Gastrocnemius medialis (tissue), 4 donors: ENCODE results near the gene DPF1. TPM values are rescaled to one million over a fixed set of nuclear protein-coding genes. Genes with fewer than 3 reads are reported as not detected.
"Not testable (repeated sequence)": the region's sequence is repeated elsewhere in the genome, so short reads cannot be mapped to it uniquely, and the experiment has no call there.

ENCODE experiments used
- ATAC-seq, 2 donors: fragments of 150-250 bp; one replicate each; pipeline ENCODE4 v1.9.1; 2016
- DNase-seq, 2 donors: peaks; one replicate each; pipeline ENCODE4 v3.0.0-alpha.2; 2019
- H3K27ac ChIP-seq, 4 donors: fragments of 200-600 bp; sonication (generic); 1 replicate in 1 of 4; 2 replicates in 3 of 4; pipeline ENCODE4 v1.5.1; 2016 to 2018; ENCODE audit warnings: mild to moderate bottlenecking in 2 of 4, moderate library complexity in 1 of 4
- H3K27me3 ChIP-seq, 3 donors: fragments of 200-600 bp; sonication (generic) in 2 of 3; 1 replicate in 1 of 3; 2 replicates in 2 of 3; pipeline versions ENCODE4 v1.5.1 to v1.6.0; 2016 to 2019; ENCODE audit warnings: mild to moderate bottlenecking in 1 of 3, moderate library complexity in 1 of 3
- H3K36me3 ChIP-seq, 2 donors: fragments of 200-600 bp; sonication (generic) in 1 of 2; one replicate each; pipeline ENCODE4 v1.5.1; 2017 to 2018
- H3K4me1 ChIP-seq, 2 donors: fragments of 200-600 bp; sonication (generic) in 1 of 2; one replicate each; pipeline ENCODE4 v1.5.1; 2016 to 2017; ENCODE audit warnings: mild to moderate bottlenecking in 2 of 2
- H3K4me3 ChIP-seq, 4 donors: fragments of 200-600 bp; sonication (generic) in 3 of 4; 1 replicate in 1 of 4; 2 replicates in 3 of 4; pipeline ENCODE4 v1.5.1; 2016 to 2019; ENCODE audit warnings: mild to moderate bottlenecking in 2 of 4
- H3K9me3 ChIP-seq, 3 donors: fragments of 200-600 bp; sonication (generic) in 2 of 3; 1 replicate in 1 of 3; 2 replicates in 2 of 3; pipeline ENCODE4 v1.5.1; 2016 to 2019
- CTCF ChIP-seq, 5 experiments: fragments of 450-650 bp in 3 of 5; fragments of 200-600 bp in 2 of 5; sonication (generic) in 2 of 5; IDR thresholded peaks in 4 of 5; conservative IDR thresholded peaks in 1 of 5; 1 replicate in 4 of 5; 2 replicates in 1 of 5; pipeline ENCODE4 v1.5.1; 2016 to 2019; ENCODE audit warnings: antibody characterized with exemption in 5 of 5, mild to moderate bottlenecking in 3 of 5, moderate library complexity in 3 of 5
- POLR2A ChIP-seq, 2 donors: fragments of 450-650 bp; IDR thresholded peaks; one replicate each; pipeline ENCODE4 v1.6.1; 2017; ENCODE audit warnings: antibody characterized with exemption in 2 of 2, mild to moderate bottlenecking in 2 of 2, moderate library complexity in 2 of 2
- in situ Hi-C, 4 donors: fragments of 200-750 bp; cut with MboI; loops; one replicate each; pipeline versions ENCODE4 v1.15.0 to v1.8.0; 2017; ENCODE audit warnings: low sequenced_read_pairs in 4 of 4
- intact Hi-C: fragments of 100-400 bp; cut with DNase I; formaldehyde crosslinking; loops from one replicate; pipeline ENCODE4 v1.15.1; 2023; ENCODE audit warnings: low total_unique reads
- total RNA-seq, 4 donors: library from RNA; depleted of rRNA; stranded (reverse); fragments of >200 nt; gene quantifications; one replicate each; pipeline versions ENCODE4 v1.1.0 to v1.2.3, GENCODE V29; 2016

Gene DPF1
- total RNA-seq, 4 donors from 2014 or later: not detected

GRCh38 chr19:38228491-38229439 lies 4.7 kb upstream of the DPF1 start:
- H3K4me1 ChIP-seq: peaks cover 0 to 18% of the 10 kb centered on the region in 2 donors
- TF ChIP-seq CTCF (IDR thresholded peaks at IDR 0.05 in 4 of 5, conservative IDR thresholded peaks at IDR 0.05 in 1 of 5) (no peak), POLR2A (IDR thresholded peaks at IDR 0.05) (no peak)
- in situ Hi-C loops (loop anchor here in 1 of 4 donors (25.0 kb wide), 1 partner anchor 341 kb away; no protein-coding TSS in a partner anchor), intact Hi-C loops (loop anchor here (5.0 kb wide), 1 partner anchor 86 kb away; no protein-coding TSS in a partner anchor)
- no peak for DNase-seq
- peaks cover 48 to 63% (median 59%) of the 10 kb centered on the region in 3 donors for H3K27me3 ChIP-seq
- no peak overlapping the region for H3K27ac ChIP-seq
- no peaks in the 10 kb centered on the region for H3K36me3 ChIP-seq
- no peak for ATAC-seq
- H3K9me3 ChIP-seq: no peaks in the 10 kb centered on the region
- peak overlapping the region in 2 of 4 donors; percentile 11 to 15 for H3K4me3 ChIP-seq

- H3K27me3 ChIP-seq: peaks cover 56 to 69% (median 64%) of the 10 kb centered on the region in 3 donors
- no peak overlapping the region for H3K4me3 ChIP-seq
- TF ChIP-seq POLR2A (IDR thresholded peaks at IDR 0.05) (no peak), CTCF (IDR thresholded peaks at IDR 0.05 in 4 of 5, conservative IDR thresholded peaks at IDR 0.05 in 1 of 5) (no peak)
- in situ Hi-C loops (loop anchor here in 1 of 4 donors (25.0 kb wide), 1 partner anchor 341 kb away; no protein-coding TSS in a partner anchor), intact Hi-C loops (loop anchor here (5.0 kb wide), 1 partner anchor 86 kb away; no protein-coding TSS in a partner anchor)
- no peaks in the 10 kb centered on the region for H3K36me3 ChIP-seq
- H3K9me3 ChIP-seq: no peaks in the 10 kb centered on the region
- no peak for DNase-seq
- no peak for ATAC-seq
- H3K27ac ChIP-seq: no peak overlapping the region
- peaks cover 0 to 21% of the 10 kb centered on the region in 2 donors for H3K4me1 ChIP-seq
Observed at GRCh38 chr19:38228005-38228377, 4.0 kb upstream of the DPF1 start.

- Histone ChIP-seq H3K27ac (no peak overlapping the region), H3K4me1 (peaks cover 0 to 21% of the 10 kb centered on the region in 2 donors), H3K4me3 (no peak overlapping the region), H3K36me3 (no peaks in the 10 kb centered on the region), H3K27me3 (peaks cover 61 to 74% (median 64%) of the 10 kb centered on the region in 3 donors), H3K9me3 (no peaks in the 10 kb centered on the region)
- ATAC-seq (no peak), DNase-seq (no peak)
- TF ChIP-seq CTCF (IDR thresholded peaks at IDR 0.05 in 4 of 5, conservative IDR thresholded peaks at IDR 0.05 in 1 of 5) (no peak), POLR2A (IDR thresholded peaks at IDR 0.05) (no peak)
- in situ Hi-C loops (loop anchor here in 1 of 4 donors (25.0 kb wide), 1 partner anchor 340 kb away; no protein-coding TSS in a partner anchor), intact Hi-C loops (loop anchor here (5.0 kb wide), 1 partner anchor 85 kb away; no protein-coding TSS in a partner anchor)
Observed at GRCh38 chr19:38227287-38228004, 3.4 kb upstream of the DPF1 start.

GRCh38 chr19:38224863-38225218 lies 819 bp upstream of the DPF1 start:
- DNase-seq, ATAC-seq, H3K27ac ChIP-seq, H3K36me3 ChIP-seq, H3K9me3 ChIP-seq, H3K4me3 ChIP-seq: not testable (repeated sequence)
- peaks cover 57 to 84% (median 58%) of the 10 kb centered on the region in 3 donors for H3K27me3 ChIP-seq
- peaks cover 0 to 21% of the 10 kb centered on the region in 2 donors for H3K4me1 ChIP-seq
- in situ Hi-C loops: loop anchor here in 1 of 4 donors (25.0 kb wide), 1 partner anchor 338 kb away; no protein-coding TSS in a partner anchor
- intact Hi-C loops: loop anchor here (1.0 to 5.0 kb wide), 2 partner anchors 15 to 83 kb away; no protein-coding TSS in a partner anchor
